Immature natural killer cell (primary cell): ENCODE results near the gene MFGE8. TPM values are rescaled to one million over a fixed set of nuclear protein-coding genes. Genes with fewer than 3 reads are reported as not detected.

Experiments
- DNase-seq, 3 donors: peaks; one replicate each; pipeline ENCODE4 v3.0.0; 2022; ENCODE audit warnings: mixed read lengths in 1 of 3
- H3K27ac Mint-ChIP-seq, 6 donors: one replicate each; pipeline ENCODE4 v1.8.0; 2020; ENCODE audit warnings: mixed read lengths in 6 of 6, mild to moderate bottlenecking in 5 of 6, inconsistent platforms in 4 of 6, moderate library complexity in 3 of 6
- H3K27me3 Mint-ChIP-seq, 3 donors: one replicate each; pipeline ENCODE4 v1.8.0; 2020 to 2021; ENCODE audit warnings: low read depth in 3 of 3, mild to moderate bottlenecking in 3 of 3, mixed read lengths in 3 of 3, moderate library complexity in 3 of 3, inconsistent platforms in 1 of 3
- H3K36me3 Mint-ChIP-seq, 3 donors: one replicate each; pipeline ENCODE4 v1.8.0; 2020; ENCODE audit warnings: mixed read lengths in 3 of 3, inconsistent platforms in 2 of 3, mild to moderate bottlenecking in 2 of 3
- H3K4me1 Mint-ChIP-seq, 2 donors: one replicate each; pipeline ENCODE4 v1.8.0; 2020; ENCODE audit warnings: inconsistent platforms in 2 of 2, mild to moderate bottlenecking in 2 of 2, mixed read lengths in 2 of 2, moderate library complexity in 1 of 2
- H3K4me3 Mint-ChIP-seq, 5 donors: one replicate each; pipeline ENCODE4 v1.8.0; 2020; ENCODE audit warnings: mild to moderate bottlenecking in 5 of 5, mixed read lengths in 5 of 5, inconsistent platforms in 3 of 5, moderate library complexity in 3 of 5
- H3K9me3 Mint-ChIP-seq, 6 donors: one replicate each; pipeline ENCODE4 v1.8.0; 2020; ENCODE audit warnings: mild to moderate bottlenecking in 6 of 6, mixed read lengths in 6 of 6, inconsistent platforms in 4 of 6, moderate library complexity in 3 of 6
- polyA plus RNA-seq, 3 donors: library from polyadenylated mRNA; unstranded; fragments of 300-500 nt; fragmentation: Illumina TruSeq; gene quantifications; one replicate each; pipeline ENCODE4 v1.2.3, GENCODE V29; 2021

MFGE8 gene
- polyA plus RNA-seq, 3 donors from 2014 or later, result 3.8 to 6.9 (median 4.4) TPM

GRCh38 chr15:88900982-88901418, 12.2 kb downstream of the MFGE8 start:
- peaks cover 0 to 4% (median 3%) of the 10 kb centered on the region in 3 donors for H3K27me3 Mint-ChIP-seq
- H3K4me3 Mint-ChIP-seq, result no peak overlapping the region
- peak overlapping the region in 3 of 6 donors; percentile 28 to 47 (median 29) for H3K27ac Mint-ChIP-seq
- DNase-seq, result no peak
- H3K4me1 Mint-ChIP-seq, result peaks cover 6 to 11% of the 10 kb centered on the region in 2 donors
- H3K9me3 Mint-ChIP-seq, result no peaks in the 10 kb centered on the region
- H3K36me3 Mint-ChIP-seq, result peaks cover 0 to 12% (median 8%) of the 10 kb centered on the region in 3 donors

GRCh38 chr15:88900309-88900981, 12.7 kb downstream of the MFGE8 start:
- Mint-ChIP-seq H3K4me3 (no peak overlapping the region), H3K27me3 (peaks cover 0 to 4% (median 4%) of the 10 kb centered on the region in 3 donors), H3K36me3 (peaks cover 0 to 12% (median 8%) of the 10 kb centered on the region in 3 donors), H3K27ac (peak overlapping the region in 2 of 6 donors; percentile 28 to 47), H3K4me1 (peaks cover 9 to 14% of the 10 kb centered on the region in 2 donors), H3K9me3 (no peaks in the 10 kb centered on the region)
- no peak for DNase-seq

GRCh38 chr15:88899251-88899650, 13.9 kb downstream of the MFGE8 start:
- Mint-ChIP-seq H3K9me3 (no peaks in the 10 kb centered on the region), H3K36me3 (peaks cover 0 to 12% (median 8%) of the 10 kb centered on the region in 3 donors), H3K27me3 (peaks cover 2 to 4% (median 4%) of the 10 kb centered on the region in 3 donors), H3K4me3 (no peak overlapping the region), H3K27ac (no peak overlapping the region), H3K4me1 (peaks cover 8 to 9% of the 10 kb centered on the region in 2 donors)
- no peak for DNase-seq

DNA sequence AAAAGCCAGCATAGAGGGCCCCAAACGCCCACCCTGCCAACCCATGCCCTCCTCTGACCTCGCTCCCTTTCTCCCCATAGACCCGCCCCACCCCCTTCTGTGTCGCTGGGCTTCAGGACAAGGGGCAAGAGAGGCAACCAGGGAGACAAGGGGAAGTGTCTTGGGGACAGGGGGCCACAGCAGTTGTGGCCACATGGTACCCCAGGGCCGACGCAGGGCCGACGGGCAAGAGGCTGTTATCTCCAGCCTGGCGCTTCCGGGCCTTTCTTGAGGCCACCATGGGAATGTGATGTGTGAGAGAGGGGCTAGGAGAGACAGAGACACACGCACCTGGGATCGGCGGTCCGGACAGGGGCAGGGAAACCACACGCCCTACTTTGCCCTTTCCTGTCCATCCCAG, 14.4 kb downstream of the MFGE8 start:
- Mint-ChIP-seq H3K27ac (no peak overlapping the region), H3K4me1 (peaks cover 12 to 13% of the 10 kb centered on the region in 2 donors), H3K9me3 (no peaks in the 10 kb centered on the region), H3K4me3 (no peak overlapping the region), H3K27me3 (peaks cover 4 to 6% (median 4%) of the 10 kb centered on the region in 3 donors), H3K36me3 (peaks cover 0 to 12% (median 8%) of the 10 kb centered on the region in 3 donors)
- no peak for DNase-seq

GRCh38 chr15:88897456-88898194, 15.6 kb downstream of the MFGE8 start:
- Mint-ChIP-seq H3K4me3 (no peak overlapping the region), H3K36me3 (peaks cover 0 to 12% (median 8%) of the 10 kb centered on the region in 3 donors), H3K27ac (no peak overlapping the region), H3K4me1 (peaks cover 13% of the 10 kb centered on the region in 2 donors), H3K27me3 (peaks cover 6 to 12% (median 9%) of the 10 kb centered on the region in 3 donors), H3K9me3 (no peaks in the 10 kb centered on the region)
- peak; percentile 5 to 43 (median 22) for DNase-seq

DNA sequence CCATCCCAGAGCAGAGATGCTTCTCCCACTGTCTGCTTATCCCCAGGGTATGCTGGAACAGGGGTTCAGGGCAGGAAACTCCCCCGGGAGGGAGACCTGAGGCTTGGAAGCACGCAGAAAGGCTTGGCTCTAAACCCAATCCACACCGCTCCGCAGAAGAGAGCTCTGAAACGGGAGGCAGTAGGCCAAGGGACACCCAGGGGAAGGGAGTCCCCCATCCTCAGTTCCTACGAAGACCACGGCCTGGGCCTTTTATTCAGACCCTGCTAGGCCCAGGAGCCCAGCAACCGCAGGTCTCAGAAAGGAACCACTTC, 16.1 kb downstream of the MFGE8 start:
- H3K4me1 Mint-ChIP-seq, result peaks cover 13% of the 10 kb centered on the region in 2 donors
- H3K4me3 Mint-ChIP-seq, result no peak overlapping the region

DNA sequence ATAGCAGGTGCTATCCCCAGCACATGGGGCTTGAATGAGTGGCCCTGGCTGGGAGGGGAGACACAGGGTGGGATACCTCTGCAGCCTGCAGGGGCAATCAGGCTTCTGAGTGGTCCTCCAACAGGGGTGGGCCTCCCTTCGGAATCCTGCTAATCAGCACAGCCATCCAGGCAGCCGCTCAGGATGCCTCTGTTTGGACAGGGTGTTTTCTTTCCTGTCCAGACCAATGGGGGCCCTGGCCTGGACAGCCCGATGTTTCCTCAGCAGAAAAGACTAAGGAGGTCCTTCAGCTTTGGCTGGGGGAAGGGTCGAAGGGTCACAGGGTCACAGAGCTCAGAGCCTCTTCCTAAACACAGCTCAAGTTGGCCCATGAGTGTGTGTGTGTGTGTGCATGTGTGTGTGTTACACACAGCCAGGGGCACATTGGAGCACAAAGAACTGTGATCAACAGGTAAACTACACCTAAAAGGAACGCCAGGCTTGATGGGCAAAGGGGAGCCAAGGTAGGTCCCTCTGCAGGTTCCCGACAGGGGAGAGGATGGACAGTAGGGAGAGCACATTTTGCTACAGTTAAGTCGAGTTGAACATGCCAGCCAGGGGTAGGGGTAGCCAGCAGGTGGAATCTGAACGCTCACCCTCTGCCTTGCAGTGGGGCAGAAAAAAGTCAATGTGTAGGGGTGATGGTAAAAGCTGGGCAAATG, 16.7 kb downstream of the MFGE8 start:
- H3K27ac Mint-ChIP-seq, result no peak overlapping the region
- H3K9me3 Mint-ChIP-seq, result no peaks in the 10 kb centered on the region
- H3K4me3 Mint-ChIP-seq, result peak overlapping the region in 1 of 5 donors; percentile 33
- peaks cover 7 to 12% (median 7%) of the 10 kb centered on the region in 3 donors for H3K27me3 Mint-ChIP-seq
- H3K36me3 Mint-ChIP-seq, result peaks cover 0 to 8% (median 4%) of the 10 kb centered on the region in 3 donors
- no peak for DNase-seq
- H3K4me1 Mint-ChIP-seq, result peaks cover 13% of the 10 kb centered on the region in 2 donors

More for the DNA sequence above, 16.1 kb downstream of the MFGE8 start:
- DNase-seq, result no peak
- Mint-ChIP-seq H3K36me3 (peaks cover 0 to 11% (median 7%) of the 10 kb centered on the region in 3 donors), H3K27ac (no peak overlapping the region), H3K9me3 (no peaks in the 10 kb centered on the region), H3K27me3 (peaks cover 7 to 12% (median 9%) of the 10 kb centered on the region in 3 donors)

DNA sequence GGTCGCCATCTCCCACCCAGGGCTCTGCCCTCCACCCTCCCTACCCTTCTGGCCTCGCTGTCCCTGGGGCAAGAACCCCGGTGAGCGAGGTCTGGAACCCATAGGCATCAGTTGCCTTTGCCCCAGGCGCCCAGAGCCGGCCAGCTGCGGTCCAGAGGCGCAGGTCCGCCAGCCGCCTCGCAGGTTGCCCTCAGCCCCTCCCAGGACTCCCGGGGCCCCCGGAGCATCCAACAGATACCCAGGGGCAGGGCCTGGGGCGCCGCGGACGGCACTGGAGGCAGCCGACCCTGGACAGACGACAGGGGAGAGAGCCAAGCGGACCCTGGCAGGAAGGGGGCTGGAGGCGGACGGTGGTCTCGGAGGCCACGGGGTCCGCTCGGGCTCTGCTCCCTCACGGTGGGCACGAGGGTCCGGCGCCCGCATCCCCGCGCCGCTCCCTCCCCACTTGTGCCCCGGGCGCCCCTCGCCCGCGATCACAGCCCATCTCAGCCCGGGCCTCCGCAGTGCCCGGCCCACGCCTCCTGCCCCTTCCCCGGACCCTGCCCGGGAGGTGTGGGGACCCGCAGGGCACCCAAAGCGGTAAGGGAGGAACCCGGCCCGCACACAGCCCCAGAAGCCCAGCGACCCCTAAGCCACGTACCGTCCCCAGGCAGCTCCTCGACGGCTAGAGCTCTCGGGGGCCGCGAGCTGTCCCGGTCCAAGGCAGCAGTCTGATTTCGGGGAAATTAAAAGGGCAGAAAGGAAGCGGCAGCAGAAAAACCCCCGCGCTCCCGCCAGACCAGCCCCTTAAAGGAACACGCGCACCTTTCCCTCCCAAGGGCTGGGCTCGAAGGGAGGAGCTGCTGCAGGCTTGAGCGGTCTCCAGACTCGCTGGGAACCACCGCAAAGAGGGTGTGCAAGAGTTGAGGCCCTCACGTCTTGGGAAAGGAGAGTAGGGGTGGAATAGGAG, 18.1 kb downstream of the MFGE8 start, which contains the start of gene HAPLN3:
Gene HAPLN3, minus strand, starts transcription at position 726 of the 949 bp plus-strand sequence. CDS start 8,246 bp downstream, outside the sequence.
- H3K4me3 Mint-ChIP-seq, result peak within 1 kb of the TSS; percentile 74 to 85 (median 81)
- peaks cover 6 to 12% (median 7%) of the 10 kb centered on the region in 3 donors for H3K27me3 Mint-ChIP-seq
- peaks cover 13% of the 10 kb centered on the region in 2 donors for H3K4me1 Mint-ChIP-seq
- peak within 1 kb of the TSS in 3 of 6 donors; percentile 28 to 66 (median 64) for H3K27ac Mint-ChIP-seq
- DNase-seq, result peak in 1 of 3 donors; percentile 28
- no peaks in the 10 kb centered on the region for H3K9me3 Mint-ChIP-seq
- no peaks in the 10 kb centered on the region for H3K36me3 Mint-ChIP-seq

- peak; percentile 29 to 48 (median 46) for DNase-seq
- Mint-ChIP-seq H3K9me3 (no peaks in the 10 kb centered on the region), H3K27ac (peak overlapping the region in 3 of 6 donors; percentile 28 to 66 (median 64)), H3K27me3 (peaks cover 6 to 12% (median 7%) of the 10 kb centered on the region in 3 donors), H3K4me1 (peaks cover 13% of the 10 kb centered on the region in 2 donors), H3K36me3 (no peaks in the 10 kb centered on the region), H3K4me3 (peak overlapping the region; percentile 74 to 84 (median 81))
These were observed 18.8 kb downstream of the MFGE8 start for GRCh38 chr15:88894348-88894818.

DNA sequence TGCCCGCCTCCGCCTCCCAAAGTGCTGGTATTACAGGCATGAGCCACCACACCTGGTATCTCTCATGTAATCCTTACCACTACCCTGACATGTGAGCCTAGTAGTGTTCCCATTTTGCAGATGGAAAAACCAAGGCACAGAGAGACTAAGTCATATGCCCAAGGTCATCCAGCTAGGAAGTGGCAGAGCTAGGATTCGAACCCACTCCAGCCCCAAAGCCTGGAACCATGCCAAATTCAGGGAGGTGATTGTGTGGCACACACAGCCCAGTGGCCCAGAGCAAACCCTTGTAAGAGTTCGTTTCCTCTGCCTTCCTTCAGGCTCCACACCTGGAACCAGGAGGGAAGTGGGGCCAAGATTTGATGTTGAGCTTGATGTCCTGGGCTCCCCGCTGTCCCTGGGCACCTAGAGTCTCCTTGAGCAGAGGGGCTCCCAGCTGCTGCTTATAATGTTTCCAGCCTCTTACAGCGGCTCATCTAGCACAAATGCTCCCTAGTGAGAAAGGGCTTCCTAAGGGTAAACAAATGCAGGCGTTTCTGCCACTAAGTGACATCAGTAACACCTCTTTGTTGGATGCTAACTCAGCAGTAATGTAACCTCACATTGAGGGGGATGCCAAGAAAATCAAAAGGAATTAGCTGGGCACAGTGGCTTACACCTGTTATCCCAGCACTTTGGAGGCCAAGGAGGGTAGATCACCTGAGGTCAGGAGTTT, 21.5 kb downstream of the MFGE8 start:
- DNase-seq, result no peak
- Mint-ChIP-seq H3K9me3 (no peaks in the 10 kb centered on the region), H3K4me3 (no peak overlapping the region), H3K27ac (no peak overlapping the region), H3K27me3 (peaks cover 3 to 14% (median 6%) of the 10 kb centered on the region in 3 donors), H3K36me3 (no peaks in the 10 kb centered on the region), H3K4me1 (peaks cover 13% of the 10 kb centered on the region in 2 donors)

GRCh38 chr15:88890495-88890894, 22.7 kb downstream of the MFGE8 start:
- H3K4me3 Mint-ChIP-seq, result no peak overlapping the region
- H3K27me3 Mint-ChIP-seq, result peaks cover 3 to 14% (median 5%) of the 10 kb centered on the region in 3 donors
- H3K36me3 Mint-ChIP-seq, result no peaks in the 10 kb centered on the region
- H3K9me3 Mint-ChIP-seq, result no peaks in the 10 kb centered on the region
- peaks cover 10% of the 10 kb centered on the region in 2 donors for H3K4me1 Mint-ChIP-seq
- no peak for DNase-seq
- no peak overlapping the region for H3K27ac Mint-ChIP-seq

DNA sequence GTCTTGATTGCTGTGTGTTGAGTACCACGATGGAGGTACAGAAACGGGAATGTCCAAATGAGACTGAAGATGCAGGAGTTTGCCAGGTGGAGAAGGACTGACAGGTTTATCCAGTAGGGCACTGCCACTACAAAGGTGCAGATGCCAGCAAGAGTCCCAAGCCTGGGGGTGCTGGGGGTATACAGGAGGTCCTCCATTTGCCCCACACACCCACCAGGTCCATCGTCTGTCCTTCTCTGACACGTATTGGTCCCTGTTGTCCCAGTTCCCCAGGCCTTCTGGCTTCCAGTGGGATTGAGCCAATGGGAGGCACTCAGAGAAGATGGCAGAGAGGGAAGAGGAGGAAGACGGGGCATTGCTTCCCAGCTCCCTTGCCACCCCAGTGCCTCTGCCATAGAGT, 24.5 kb downstream of the MFGE8 start:
- H3K27me3 Mint-ChIP-seq, result peaks cover 3 to 7% (median 5%) of the 10 kb centered on the region in 3 donors
- H3K27ac Mint-ChIP-seq, result no peak overlapping the region
- H3K9me3 Mint-ChIP-seq, result no peaks in the 10 kb centered on the region
- peaks cover 0 to 7% (median 0%) of the 10 kb centered on the region in 3 donors for H3K36me3 Mint-ChIP-seq
- H3K4me1 Mint-ChIP-seq, result peaks cover 0 to under 1% of the 10 kb centered on the region in 2 donors
- DNase-seq, result no peak
- H3K4me3 Mint-ChIP-seq, result no peak overlapping the region
